ENCODE data around the gene ACAD11. TPM values are rescaled to one million over a fixed set of nuclear protein-coding genes. Genes with fewer than 3 reads are reported as not detected.

Gene ACAD11
- total RNA-seq, 1 experiment from 2014 or later: 15.4 TPM

DNA sequence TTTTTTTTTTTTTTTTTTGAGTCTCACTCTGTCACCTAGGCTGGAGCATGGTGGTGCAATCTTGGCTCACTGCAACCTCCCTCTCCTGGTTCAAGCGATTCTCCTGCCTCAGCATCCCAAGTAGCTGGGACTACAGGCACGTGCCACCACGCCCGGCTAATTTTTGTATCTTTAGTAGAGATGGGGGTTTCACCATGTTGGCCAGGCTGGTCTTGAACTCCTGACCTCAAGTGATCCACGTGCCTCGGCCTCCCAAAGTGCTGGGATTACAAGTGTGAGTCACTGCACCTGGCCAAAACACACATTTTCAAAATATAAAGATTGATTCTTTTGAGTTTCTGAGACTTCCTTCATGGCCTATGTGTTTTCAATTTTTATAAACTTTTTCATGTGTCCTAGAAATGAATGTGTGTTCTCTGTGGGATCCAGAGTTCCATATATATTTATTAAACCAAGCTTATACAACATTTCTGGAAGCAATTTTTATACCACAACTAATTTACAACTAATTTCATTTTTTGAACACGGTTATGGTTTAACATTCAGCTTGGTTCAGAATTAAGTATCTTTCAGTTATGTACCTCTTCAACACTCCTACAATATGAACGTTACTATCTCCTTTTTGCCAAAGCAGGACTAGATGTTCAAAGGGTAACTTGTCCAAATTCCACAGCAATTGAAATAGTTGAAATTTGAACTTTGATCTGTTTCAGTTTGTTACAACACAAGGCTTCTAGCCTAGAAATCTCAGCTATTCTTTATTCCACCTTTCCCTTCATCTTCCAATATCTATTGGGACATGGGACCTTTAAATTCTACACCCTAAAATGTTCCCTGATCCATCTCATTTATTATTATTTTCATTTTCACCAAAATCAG is 1.5 kb downstream of the ACAD11 start:
- DNase-seq (ENCODE audit: low read depth, low spot score) (no peak), ATAC-seq (no peak)
- no peak for TF ChIP-seq SIN3A (IDR thresholded peaks at IDR 0.05; ENCODE audit: borderline replicate concordance, insufficient read depth, low read depth, low read length)
- TF ChIP-seq, protein P1, sequence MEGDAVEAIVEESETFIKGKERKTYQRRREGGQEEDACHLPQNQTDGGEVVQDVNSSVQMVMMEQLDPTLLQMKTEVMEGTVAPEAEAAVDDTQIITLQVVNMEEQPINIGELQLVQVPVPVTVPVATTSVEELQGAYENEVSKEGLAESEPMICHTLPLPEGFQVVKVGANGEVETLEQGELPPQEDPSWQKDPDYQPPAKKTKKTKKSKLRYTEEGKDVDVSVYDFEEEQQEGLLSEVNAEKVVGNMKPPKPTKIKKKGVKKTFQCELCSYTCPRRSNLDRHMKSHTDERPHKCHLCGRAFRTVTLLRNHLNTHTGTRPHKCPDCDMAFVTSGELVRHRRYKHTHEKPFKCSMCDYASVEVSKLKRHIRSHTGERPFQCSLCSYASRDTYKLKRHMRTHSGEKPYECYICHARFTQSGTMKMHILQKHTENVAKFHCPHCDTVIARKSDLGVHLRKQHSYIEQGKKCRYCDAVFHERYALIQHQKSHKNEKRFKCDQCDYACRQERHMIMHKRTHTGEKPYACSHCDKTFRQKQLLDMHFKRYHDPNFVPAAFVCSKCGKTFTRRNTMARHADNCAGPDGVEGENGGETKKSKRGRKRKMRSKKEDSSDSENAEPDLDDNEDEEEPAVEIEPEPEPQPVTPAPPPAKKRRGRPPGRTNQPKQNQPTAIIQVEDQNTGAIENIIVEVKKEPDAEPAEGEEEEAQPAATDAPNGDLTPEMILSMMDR (IDR thresholded peaks at IDR 0.05): no peak
- TF ChIP-seq, protein P2, sequence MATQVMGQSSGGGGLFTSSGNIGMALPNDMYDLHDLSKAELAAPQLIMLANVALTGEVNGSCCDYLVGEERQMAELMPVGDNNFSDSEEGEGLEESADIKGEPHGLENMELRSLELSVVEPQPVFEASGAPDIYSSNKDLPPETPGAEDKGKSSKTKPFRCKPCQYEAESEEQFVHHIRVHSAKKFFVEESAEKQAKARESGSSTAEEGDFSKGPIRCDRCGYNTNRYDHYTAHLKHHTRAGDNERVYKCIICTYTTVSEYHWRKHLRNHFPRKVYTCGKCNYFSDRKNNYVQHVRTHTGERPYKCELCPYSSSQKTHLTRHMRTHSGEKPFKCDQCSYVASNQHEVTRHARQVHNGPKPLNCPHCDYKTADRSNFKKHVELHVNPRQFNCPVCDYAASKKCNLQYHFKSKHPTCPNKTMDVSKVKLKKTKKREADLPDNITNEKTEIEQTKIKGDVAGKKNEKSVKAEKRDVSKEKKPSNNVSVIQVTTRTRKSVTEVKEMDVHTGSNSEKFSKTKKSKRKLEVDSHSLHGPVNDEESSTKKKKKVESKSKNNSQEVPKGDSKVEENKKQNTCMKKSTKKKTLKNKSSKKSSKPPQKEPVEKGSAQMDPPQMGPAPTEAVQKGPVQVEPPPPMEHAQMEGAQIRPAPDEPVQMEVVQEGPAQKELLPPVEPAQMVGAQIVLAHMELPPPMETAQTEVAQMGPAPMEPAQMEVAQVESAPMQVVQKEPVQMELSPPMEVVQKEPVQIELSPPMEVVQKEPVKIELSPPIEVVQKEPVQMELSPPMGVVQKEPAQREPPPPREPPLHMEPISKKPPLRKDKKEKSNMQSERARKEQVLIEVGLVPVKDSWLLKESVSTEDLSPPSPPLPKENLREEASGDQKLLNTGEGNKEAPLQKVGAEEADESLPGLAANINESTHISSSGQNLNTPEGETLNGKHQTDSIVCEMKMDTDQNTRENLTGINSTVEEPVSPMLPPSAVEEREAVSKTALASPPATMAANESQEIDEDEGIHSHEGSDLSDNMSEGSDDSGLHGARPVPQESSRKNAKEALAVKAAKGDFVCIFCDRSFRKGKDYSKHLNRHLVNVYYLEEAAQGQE (IDR thresholded peaks at IDR 0.05; ENCODE audit: insufficient read depth in 1 of 2, low read depth in 2 of 2, low read length in 1 of 2): no peak
- no peak for TF ChIP-seq TCF7L2 (IDR thresholded peaks at IDR 0.05; ENCODE audit: low read depth, low read length)
- no peak for TF ChIP-seq POLR2AphosphoS5 (IDR thresholded peaks at IDR 0.05; ENCODE audit: low read depth, low read length)
- ChIA-PET CTCF (interaction anchor here (1.4 kb wide), 1 partner anchor 16 kb away, joined by 4 read pairs; no protein-coding TSS in a partner anchor), POLR2A (no interaction called here)
- Histone ChIP-seq H3K4me3 (ENCODE audit: low read depth in 2 of 2, low read length in 2 of 2) (peak overlapping the region; percentile 80 to 93; a peak in 3 of 4 replicates), H3K9me3 (ENCODE audit: control insufficient read depth, insufficient read depth, low read depth, low read length) (no peaks in the 10 kb centered on the region), H3K27me3 (ENCODE audit: control insufficient read depth, insufficient read depth, low read length) (no peaks in the 10 kb centered on the region), H3K36me3 (ENCODE audit: control insufficient read depth, insufficient read depth, low read length) (no peaks in the 10 kb centered on the region; the same call in 1 of the 2 replicates), H3K4me1 (ENCODE audit: control insufficient read depth, insufficient read depth, low read length) (peaks cover 21% of the 10 kb centered on the region), H3K27ac (ENCODE audit: low read length) (peak overlapping the region; percentile 87; the same call in 1 of the 2 replicates)
- in situ Hi-C loops (cut with HindIII; ENCODE audit: low pct_unique_long_range_greater_than_20kb, low sequenced_read_pairs): no loop called here
- intact Hi-C loops (cut with micrococcal nuclease; ENCODE audit: unreplicated experiment): no loop called here
- TSS peak; percentile 61 for BruUV-seq (replicated peaks)

DNA sequence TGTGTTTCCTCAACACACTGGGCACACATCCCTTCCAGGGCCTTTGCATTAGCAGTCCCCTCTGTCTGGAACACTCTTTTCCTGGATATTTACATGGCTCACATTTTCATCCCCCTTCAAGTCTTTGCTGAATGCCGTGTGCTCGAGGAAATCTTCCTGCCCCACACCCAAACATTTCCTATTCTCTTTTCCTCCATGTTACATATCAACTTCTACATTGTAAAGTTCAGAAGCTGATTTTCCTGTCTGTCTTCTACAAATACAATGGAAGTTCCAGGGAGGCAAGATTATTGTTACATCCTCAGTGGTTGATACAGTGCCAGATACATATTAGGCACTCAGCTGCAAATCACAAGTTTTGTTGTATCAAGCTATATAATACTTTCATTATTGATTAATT is 4.1 kb downstream of the ACAD11 start:
- H3K9me3 ChIP-seq (ENCODE audit: control insufficient read depth, insufficient read depth, low read depth, low read length): no peaks in the 10 kb centered on the region
- no peaks in the 10 kb centered on the region for H3K27me3 ChIP-seq (ENCODE audit: control insufficient read depth, insufficient read depth, low read length)
- DNase-seq (ENCODE audit: low read depth, low spot score): no peak
- H3K4me3 ChIP-seq (ENCODE audit: low read depth in 2 of 2, low read length in 2 of 2): no peak overlapping the region
- no TSS peak for BruUV-seq (replicated peaks)
- in situ Hi-C loops (cut with HindIII; ENCODE audit: low pct_unique_long_range_greater_than_20kb, low sequenced_read_pairs) (no loop called here), intact Hi-C loops (cut with micrococcal nuclease; ENCODE audit: unreplicated experiment) (no loop called here)
- CTCF ChIA-PET: no interaction called here
- POLR2A ChIA-PET: no interaction called here
- no peak for TF ChIP-seq SIN3A (IDR thresholded peaks at IDR 0.05; ENCODE audit: borderline replicate concordance, insufficient read depth, low read depth, low read length)
- TF ChIP-seq, protein P2 (IDR thresholded peaks at IDR 0.05; ENCODE audit: insufficient read depth in 1 of 2, low read depth in 2 of 2, low read length in 1 of 2): no peak
- TF ChIP-seq, protein P1 (IDR thresholded peaks at IDR 0.05): no peak
- no peak for TF ChIP-seq POLR2AphosphoS5 (IDR thresholded peaks at IDR 0.05; ENCODE audit: low read depth, low read length)
- TF ChIP-seq TCF7L2 (IDR thresholded peaks at IDR 0.05; ENCODE audit: low read depth, low read length): no peak
- H3K36me3 ChIP-seq (ENCODE audit: control insufficient read depth, insufficient read depth, low read length): no peaks in the 10 kb centered on the region; the same call in 1 of the 2 replicates
- peaks cover 8% of the 10 kb centered on the region; the same call in 1 of the 2 replicates for H3K4me1 ChIP-seq (ENCODE audit: control insufficient read depth, insufficient read depth, low read length)
- no peak overlapping the region for H3K27ac ChIP-seq (ENCODE audit: low read length)
- no peak for ATAC-seq
